ENCODE data around the gene RPIA.

The RPIA gene

DNA sequence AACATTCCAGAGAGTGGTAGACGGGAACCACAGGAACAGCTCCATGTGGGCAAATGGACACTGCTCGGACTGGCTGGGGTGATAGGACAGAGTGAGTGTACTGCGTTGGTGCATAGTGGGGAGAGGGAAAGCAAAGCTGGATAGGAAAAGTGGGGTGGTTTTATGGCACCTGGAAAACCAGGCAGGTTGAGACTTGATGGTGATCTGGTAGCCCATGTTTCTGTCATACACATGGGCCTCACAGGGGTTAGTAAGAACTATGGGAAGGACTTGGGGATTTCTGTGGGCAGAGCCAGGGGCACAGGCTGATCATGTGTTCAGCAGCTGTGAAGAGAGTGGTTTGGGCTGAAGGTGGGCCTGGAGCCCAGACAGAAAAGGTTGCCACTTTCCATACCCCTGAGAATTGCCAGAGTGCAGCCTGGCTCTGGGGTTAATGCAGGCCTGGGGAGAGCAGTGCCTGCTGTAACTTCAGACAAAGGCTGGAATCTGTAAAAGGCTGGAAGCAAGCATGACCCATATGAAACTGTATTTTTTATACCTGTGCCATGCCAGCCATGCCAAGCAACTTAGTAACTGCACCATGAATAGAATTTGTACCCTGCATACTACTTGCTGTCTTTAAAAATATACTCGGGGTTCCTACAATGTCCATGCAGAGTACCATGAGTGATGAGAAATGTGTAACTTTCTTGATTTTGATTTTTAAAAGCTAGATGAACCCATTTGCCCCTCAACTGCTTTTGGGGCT, 41.9 kb downstream of the RPIA start:
- H3K27me3 Mint-ChIP-seq, result no peaks in the 10 kb centered on the region
- H3K4me3 Mint-ChIP-seq, result no peak overlapping the region
- peaks cover 3% of the 10 kb centered on the region for H3K4me1 Mint-ChIP-seq
- peaks cover 13% of the 10 kb centered on the region for H3K36me3 Mint-ChIP-seq
- DNase-seq (ENCODE audit: low spot score in 2 of 2) (no peak), ATAC-seq (ENCODE audit: low read depth) (no peak)
- H3K27ac Mint-ChIP-seq, result peak overlapping the region; percentile 3
- no peaks in the 10 kb centered on the region for H3K9me3 Mint-ChIP-seq

DNA sequence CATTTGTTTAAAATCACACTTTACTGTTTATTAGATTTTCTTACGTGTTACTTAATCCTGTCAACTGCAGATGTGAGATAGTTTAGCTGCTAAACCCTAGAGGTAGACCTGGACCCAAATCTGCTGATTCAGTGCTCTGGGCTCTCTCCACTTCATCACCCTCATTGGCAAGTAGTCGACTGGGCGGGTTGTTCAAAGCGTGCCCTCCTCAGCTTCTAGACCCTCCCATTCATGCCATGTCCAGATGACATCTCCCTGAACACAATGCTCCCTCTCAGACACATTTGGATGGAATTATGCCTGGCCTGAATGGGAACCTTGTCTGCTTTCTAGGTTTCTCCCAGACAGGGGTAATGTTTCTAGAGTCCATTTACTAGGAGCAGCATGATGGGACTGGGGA, 43.7 kb downstream of the RPIA start:
- ATAC-seq (ENCODE audit: low read depth), result no peak
- no peaks in the 10 kb centered on the region for H3K27me3 Mint-ChIP-seq
- no peaks in the 10 kb centered on the region for H3K9me3 Mint-ChIP-seq
- H3K27ac Mint-ChIP-seq, result peak overlapping the region; percentile 24
- H3K4me1 Mint-ChIP-seq, result peaks cover 4% of the 10 kb centered on the region
- H3K4me3 Mint-ChIP-seq, result no peak overlapping the region
- H3K36me3 Mint-ChIP-seq, result peaks cover 15% of the 10 kb centered on the region
- no peak for DNase-seq (ENCODE audit: low spot score in 2 of 2)

DNA sequence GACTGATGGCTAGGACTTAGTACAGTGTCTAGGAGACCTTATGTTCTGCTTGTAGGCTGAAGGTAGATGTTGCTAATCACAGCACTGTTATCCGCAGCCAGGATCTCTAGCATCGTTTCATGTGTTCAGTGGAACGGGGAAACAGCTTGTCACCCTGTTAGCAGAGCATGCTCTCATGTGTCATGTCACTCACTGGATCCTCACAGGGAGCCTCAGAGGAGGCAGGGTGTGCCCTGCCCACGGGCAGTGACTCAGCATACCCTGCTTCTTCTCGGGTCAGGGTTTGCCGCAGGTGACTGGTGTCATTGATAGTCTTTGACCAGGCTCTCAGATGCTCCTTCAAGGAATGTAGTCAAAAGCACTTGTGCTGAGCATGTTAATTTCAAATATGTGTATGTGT, 44.4 kb downstream of the RPIA start:
- Mint-ChIP-seq H3K4me3 (no peak overlapping the region), H3K9me3 (no peaks in the 10 kb centered on the region), H3K4me1 (peaks cover 4% of the 10 kb centered on the region), H3K36me3 (peaks cover 15% of the 10 kb centered on the region), H3K27me3 (no peaks in the 10 kb centered on the region), H3K27ac (peak overlapping the region; percentile 75)
- DNase-seq (ENCODE audit: low spot score in 2 of 2) (no peak), ATAC-seq (ENCODE audit: low read depth) (no peak)

DNA sequence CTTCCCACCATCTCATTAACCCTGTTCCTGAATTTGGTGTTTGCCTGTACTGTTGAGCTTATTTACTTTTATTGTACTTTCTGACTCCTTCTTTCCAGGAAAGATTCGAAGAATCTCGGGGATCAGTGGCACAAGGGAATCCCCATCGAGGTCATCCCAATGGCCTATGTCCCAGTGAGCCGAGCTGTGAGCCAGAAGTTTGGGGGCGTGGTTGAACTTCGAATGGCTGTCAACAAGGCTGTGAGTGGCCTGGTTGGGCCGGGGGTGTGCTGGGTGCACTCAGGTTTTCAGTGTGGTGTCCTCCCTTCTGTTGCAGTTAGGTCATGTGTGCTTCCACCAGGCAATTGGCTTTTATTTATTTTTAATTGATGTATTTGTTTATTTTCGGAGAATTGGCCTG, 45.0 kb downstream of the RPIA start:
- no peak overlapping the region for H3K4me3 Mint-ChIP-seq
- H3K9me3 Mint-ChIP-seq, result no peaks in the 10 kb centered on the region
- DNase-seq (ENCODE audit: low spot score in 2 of 2) (no peak), ATAC-seq (ENCODE audit: low read depth) (no peak)
- peak overlapping the region; percentile 75 for H3K27ac Mint-ChIP-seq
- H3K27me3 Mint-ChIP-seq, result no peaks in the 10 kb centered on the region
- H3K36me3 Mint-ChIP-seq, result peaks cover 18% of the 10 kb centered on the region
- H3K4me1 Mint-ChIP-seq, result peaks cover 4% of the 10 kb centered on the region

DNA sequence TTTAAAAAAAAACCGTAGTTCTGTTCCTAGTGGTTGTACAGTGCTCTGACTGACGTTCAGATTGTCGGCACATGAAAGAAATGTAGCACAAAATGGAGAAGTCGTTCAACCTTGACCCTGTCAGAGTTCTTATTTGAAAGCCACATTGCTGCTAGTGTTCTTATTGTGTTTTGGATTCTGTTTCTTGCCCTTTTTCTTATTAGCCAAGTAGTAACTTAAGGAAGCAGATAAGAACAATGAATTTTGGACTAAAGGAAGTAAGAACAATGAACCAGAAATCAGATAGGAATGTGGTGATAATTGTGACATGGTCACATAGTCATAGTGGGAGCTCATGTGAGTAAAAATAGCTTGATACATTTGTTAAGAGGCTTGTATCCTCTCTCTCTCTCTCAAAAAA, 45.9 kb downstream of the RPIA start:
- Mint-ChIP-seq H3K27ac (peak overlapping the region; percentile 75), H3K9me3 (no peaks in the 10 kb centered on the region), H3K4me1 (peaks cover 4% of the 10 kb centered on the region), H3K4me3 (no peak overlapping the region), H3K27me3 (no peaks in the 10 kb centered on the region), H3K36me3 (peaks cover 28% of the 10 kb centered on the region)
- ATAC-seq (ENCODE audit: low read depth), result no peak
- DNase-seq (ENCODE audit: low spot score in 2 of 2), result no peak

DNA sequence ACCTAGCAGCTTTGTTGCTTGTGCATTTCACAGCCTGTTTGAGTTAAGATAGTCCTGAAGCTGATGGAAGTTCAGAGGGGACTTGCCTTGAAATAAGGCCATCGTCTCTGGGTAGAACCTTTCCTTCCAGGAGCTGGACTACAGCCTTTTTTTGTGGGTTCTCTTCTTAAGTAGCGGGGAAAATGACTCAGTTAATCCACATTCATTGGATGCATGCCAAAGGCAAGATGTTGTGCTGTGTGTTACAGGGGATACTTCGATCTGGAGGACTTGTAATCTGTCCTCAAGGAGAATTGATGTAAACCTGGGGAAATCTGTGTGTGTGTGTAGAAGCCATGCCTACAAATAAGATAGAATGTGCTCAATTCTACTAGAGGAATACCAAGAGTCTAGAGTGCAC, 46.8 kb downstream of the RPIA start:
- DNase-seq (ENCODE audit: low spot score in 2 of 2) (no peak), ATAC-seq (ENCODE audit: low read depth) (no peak)
- no peaks in the 10 kb centered on the region for H3K27me3 Mint-ChIP-seq
- H3K27ac Mint-ChIP-seq, result no peak overlapping the region
- H3K9me3 Mint-ChIP-seq, result no peaks in the 10 kb centered on the region
- H3K4me3 Mint-ChIP-seq, result no peak overlapping the region
- H3K4me1 Mint-ChIP-seq, result peaks cover 4% of the 10 kb centered on the region
- H3K36me3 Mint-ChIP-seq, result peaks cover 32% of the 10 kb centered on the region

DNA sequence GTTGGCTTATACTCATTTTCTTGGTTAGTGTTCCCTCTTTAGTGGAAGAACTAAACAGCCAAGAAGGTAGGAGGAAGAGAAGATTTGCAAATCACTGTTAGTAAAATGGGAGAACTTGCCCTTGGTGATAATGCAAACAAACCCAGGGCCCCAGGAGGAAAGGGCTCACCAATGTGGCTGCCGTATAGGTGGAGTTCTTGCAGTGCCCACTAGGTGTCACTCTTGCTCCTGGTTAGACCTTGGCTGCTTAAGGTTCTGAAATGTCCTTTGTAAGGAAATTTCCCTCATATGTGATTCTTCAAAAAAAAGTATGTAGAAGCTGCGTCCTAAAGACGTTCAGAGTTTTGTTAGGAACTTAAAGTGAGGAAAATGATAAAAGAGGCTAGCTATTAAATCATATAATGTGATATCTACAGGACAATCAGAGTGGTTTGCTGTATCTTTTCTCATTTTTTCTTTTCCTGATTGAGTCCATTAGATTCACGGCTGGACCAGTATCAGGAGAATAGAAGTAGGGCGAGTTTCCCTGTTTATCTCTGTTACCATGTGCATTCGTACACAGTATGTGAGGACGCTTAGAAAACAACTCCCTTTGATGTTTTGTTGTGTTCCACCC, 48.6 kb downstream of the RPIA start:
- H3K4me1 Mint-ChIP-seq, result peaks cover 4% of the 10 kb centered on the region
- H3K27me3 Mint-ChIP-seq, result no peaks in the 10 kb centered on the region
- peak; percentile 80 to 83 for DNase-seq (ENCODE audit: low spot score in 2 of 2)
- ATAC-seq (ENCODE audit: low read depth), result peak; percentile 89
- H3K36me3 Mint-ChIP-seq, result peaks cover 45% of the 10 kb centered on the region
- no peak overlapping the region for H3K4me3 Mint-ChIP-seq
- peaks cover under 1% of the 10 kb centered on the region for H3K9me3 Mint-ChIP-seq
- peak overlapping the region; percentile 21 for H3K27ac Mint-ChIP-seq

DNA sequence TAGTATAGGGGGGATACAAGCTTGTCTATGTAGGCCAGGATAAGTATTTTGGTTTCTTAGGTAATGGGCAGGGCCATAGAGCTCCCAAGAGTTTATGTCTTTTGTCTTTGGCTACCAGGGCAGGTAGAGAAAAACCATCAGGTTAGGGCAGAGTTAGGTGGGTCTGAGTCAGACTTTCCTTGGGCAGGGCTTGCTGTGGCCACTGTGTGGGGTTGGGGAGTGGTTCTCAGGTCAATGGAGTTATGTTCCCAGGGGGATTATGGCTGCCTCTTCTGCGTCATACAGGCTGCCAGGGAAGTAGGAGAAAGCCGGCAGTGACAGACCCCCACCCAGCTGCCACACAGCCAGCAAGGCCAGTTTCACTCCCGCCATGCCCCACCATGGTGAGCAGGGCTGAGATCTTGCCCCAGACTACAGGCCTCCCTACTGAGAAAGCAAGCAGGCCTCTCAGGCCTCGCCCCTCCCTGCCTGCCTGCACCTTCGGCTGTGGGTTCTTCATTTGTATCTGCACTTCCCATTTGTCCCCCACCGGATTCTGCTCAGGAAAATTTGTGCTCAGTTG, 55.5 kb downstream of the RPIA start:
- no peaks in the 10 kb centered on the region for H3K27me3 Mint-ChIP-seq
- peaks cover 74% of the 10 kb centered on the region for H3K36me3 Mint-ChIP-seq
- no peaks in the 10 kb centered on the region for H3K4me1 Mint-ChIP-seq
- H3K9me3 Mint-ChIP-seq, result peaks cover 6% of the 10 kb centered on the region
- no peak overlapping the region for H3K4me3 Mint-ChIP-seq
- DNase-seq (ENCODE audit: low spot score in 2 of 2), result no peak
- ATAC-seq (ENCODE audit: low read depth), result no peak
- no peak overlapping the region for H3K27ac Mint-ChIP-seq

DNA sequence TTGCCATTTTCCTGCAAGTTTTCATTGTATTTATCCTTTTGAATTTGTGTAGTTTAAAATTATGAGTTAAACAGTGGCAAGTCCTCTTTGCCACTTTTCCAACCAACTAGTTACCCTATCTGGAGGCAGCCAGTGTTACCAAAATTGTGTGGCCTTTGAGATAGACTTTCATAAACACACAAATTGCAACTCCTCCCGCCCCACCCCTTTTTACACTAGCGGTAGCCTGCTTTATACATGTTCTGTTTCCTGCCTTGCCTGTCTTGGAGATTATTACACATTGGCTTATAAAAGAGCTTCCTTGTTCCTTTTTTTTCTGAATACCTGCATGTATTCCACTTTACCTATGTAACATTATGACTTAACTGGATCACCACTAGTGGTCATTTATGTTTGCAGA, 56.5 kb downstream of the RPIA start:
- Mint-ChIP-seq H3K4me3 (no peak overlapping the region), H3K36me3 (peaks cover 68% of the 10 kb centered on the region)

DNA sequence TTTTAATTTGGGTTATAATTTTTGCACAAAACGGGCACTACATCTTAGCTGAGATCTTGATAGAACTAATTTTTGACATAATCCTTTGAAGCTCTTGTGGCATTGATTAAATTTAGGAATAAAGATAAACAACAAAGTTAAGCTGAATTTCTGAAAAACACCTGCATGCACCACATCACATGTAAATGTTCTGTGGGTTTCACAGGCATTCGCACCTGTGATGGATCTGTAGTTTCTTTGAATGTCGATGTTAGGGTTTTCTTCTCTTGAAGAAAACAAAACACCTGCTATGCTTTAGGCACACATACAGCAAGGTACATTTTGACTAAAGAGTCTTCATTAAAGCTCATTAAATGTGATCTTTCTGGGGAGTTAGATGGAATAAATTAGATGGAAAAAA, 60.3 kb downstream of the RPIA start:
- H3K27me3 Mint-ChIP-seq, result no peaks in the 10 kb centered on the region
- H3K9me3 Mint-ChIP-seq, result no peaks in the 10 kb centered on the region
- H3K4me3 Mint-ChIP-seq, result no peak overlapping the region
- no peak for ATAC-seq (ENCODE audit: low read depth)
- H3K4me1 Mint-ChIP-seq, result peaks cover 9% of the 10 kb centered on the region
- H3K27ac Mint-ChIP-seq, result peak overlapping the region; percentile 87
- peaks cover 39% of the 10 kb centered on the region for H3K36me3 Mint-ChIP-seq
- no peak for DNase-seq (ENCODE audit: low spot score in 2 of 2)

More for the DNA sequence above, 56.5 kb downstream of the RPIA start:
- no peak for ATAC-seq (ENCODE audit: low read depth)
- no peak overlapping the region for H3K27ac Mint-ChIP-seq
- H3K4me1 Mint-ChIP-seq, result no peaks in the 10 kb centered on the region
- peaks cover 6% of the 10 kb centered on the region for H3K9me3 Mint-ChIP-seq
- H3K27me3 Mint-ChIP-seq, result no peaks in the 10 kb centered on the region
- no peak for DNase-seq (ENCODE audit: low spot score in 2 of 2)

DNA sequence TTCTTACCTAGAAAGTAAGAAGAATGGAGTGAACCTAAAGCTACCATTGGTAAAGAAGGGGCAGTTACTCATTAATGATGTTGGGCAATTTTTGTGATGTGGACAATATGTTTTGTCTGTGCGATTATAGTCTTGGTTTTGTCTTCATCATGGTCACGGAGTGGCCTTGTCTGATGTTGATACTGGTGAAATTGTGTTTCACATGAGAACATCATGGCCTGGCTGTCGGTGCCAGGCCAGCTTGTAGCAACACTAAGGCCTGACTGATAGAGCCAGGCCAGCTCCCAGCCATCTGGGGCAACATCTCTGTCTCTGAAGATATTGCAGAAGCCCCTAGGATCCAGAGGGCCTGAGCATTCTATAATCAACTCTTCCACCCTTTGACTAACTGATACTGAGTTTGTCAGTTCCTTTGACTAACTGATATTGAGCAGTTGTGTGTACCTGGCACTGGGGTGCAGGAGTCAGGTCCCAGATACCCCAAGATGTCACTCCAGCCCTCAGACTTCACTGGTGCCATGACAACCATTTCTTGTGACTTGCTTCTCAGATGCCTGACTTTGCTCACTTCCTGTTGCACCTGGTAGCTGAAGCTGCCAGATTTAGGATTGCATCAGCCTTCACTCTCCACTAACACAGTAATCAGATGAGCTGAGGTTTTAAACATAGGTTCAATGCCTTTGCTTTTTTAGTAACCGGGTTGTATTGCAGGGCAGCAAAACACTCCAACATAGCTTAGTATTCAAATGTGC, 62.5 kb downstream of the RPIA start:
- ATAC-seq (ENCODE audit: low read depth) (peak; percentile 91), DNase-seq (ENCODE audit: low spot score in 2 of 2) (peak; percentile 25 to 35)
- Mint-ChIP-seq H3K27me3 (no peaks in the 10 kb centered on the region), H3K36me3 (peaks cover 25% of the 10 kb centered on the region), H3K9me3 (peaks cover 5% of the 10 kb centered on the region), H3K4me3 (no peak overlapping the region), H3K4me1 (peaks cover 9% of the 10 kb centered on the region), H3K27ac (peak overlapping the region; percentile 87)

DNA sequence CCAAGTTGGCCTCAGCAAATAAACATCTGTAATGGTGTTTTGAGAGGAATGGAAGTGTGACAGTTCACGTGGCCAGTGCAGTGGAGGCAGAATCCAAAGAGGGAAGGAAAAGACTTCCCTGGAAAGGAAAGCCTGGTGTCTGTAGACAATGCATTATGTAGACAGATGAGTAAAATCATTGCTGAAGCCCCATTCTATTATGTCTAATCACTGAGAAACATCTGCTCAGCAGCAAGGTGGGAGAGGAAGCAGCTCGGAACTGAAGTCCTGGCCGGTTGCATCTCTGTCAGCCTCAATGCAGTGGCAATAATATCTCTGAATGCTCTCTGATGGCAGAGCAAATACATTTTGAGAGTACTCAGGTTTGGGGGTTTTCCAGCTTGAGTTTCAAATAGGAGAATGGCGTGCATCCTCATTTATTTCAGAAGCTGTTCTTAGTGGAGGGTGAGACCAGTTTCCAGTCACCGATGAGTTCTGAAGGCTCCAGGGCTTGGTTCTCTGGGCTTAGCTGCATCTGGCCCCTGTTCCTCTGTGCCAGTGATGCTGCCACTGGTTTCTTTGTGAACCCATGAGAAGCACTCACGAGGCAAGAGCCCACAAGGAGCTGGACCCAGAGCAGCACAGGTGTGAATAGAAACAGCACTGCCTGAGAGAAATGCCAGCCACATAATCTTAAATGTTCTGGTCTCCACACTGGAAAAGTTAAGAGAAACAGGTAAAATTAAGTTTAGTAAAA, 63.3 kb downstream of the RPIA start:
- DNase-seq (ENCODE audit: low spot score in 2 of 2) (no peak), ATAC-seq (ENCODE audit: low read depth) (peak; percentile 27)
- Mint-ChIP-seq H3K4me3 (no peak overlapping the region), H3K4me1 (peaks cover 9% of the 10 kb centered on the region), H3K27ac (peak overlapping the region; percentile 87), H3K9me3 (peaks cover 5% of the 10 kb centered on the region), H3K36me3 (peaks cover 22% of the 10 kb centered on the region), H3K27me3 (no peaks in the 10 kb centered on the region)

DNA sequence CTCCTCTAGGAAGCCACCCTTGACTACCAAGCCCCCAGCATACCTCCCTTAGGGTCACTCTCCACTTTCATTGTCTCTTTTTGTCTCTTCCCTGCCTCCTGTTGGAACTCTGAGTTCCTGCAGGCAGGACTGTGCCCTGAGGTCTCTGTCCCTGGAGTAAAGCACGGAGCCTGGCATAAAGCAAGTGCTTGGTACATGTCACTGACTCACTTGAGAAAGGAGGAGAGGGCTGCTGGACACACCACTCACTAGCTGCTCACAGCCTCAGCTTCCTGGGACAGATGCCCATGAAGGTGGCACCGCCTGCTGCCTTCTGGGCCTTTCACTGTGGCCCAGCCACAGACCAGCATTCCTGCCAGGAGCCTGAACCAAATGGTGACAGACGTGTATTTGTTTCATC, 64.4 kb downstream of the RPIA start:
- Mint-ChIP-seq H3K27me3 (no peaks in the 10 kb centered on the region), H3K9me3 (peaks cover 6% of the 10 kb centered on the region), H3K36me3 (peaks cover 22% of the 10 kb centered on the region), H3K4me3 (no peak overlapping the region), H3K27ac (peak overlapping the region; percentile 43), H3K4me1 (peaks cover 9% of the 10 kb centered on the region)
- no peak for DNase-seq (ENCODE audit: low spot score in 2 of 2)
- no peak for ATAC-seq (ENCODE audit: low read depth)

Measured in memory B cell (primary cell).